IPS DF 4.7 (cell line): ENCODE results near the gene RAB35.
"Not testable (repeated sequence)": the region's sequence is repeated elsewhere in the genome, so short reads cannot be mapped to it uniquely, and the experiment has no call there.

Experiments
- DNase-seq: peaks from one replicate; pipeline ENCODE4 v3.0.0-alpha.2; 2013; ENCODE audit warnings: low spot score; ENCODE audit errors: extremely low read depth

RAB35 gene

DNA sequence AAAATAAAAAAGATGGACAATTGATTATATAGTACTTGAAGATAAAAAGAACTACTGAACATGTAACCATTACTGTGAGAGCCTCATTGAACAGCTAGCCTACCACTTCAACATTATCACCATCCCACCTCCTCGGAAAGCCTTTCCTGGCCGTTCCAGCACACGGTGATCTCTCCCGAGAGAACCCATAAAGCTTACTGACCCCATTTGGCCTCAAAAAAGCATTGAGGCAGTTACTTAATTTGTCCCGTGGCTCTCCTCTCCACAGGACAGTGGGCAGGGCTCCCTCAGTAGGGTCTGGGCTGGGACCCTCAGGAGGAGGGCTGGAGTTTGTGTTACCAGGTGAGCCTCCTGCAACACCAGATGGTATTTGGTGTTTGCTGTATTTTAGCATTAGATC, 55.8 kb downstream of the RAB35 start:
- DNase-seq, result no peak

DNA sequence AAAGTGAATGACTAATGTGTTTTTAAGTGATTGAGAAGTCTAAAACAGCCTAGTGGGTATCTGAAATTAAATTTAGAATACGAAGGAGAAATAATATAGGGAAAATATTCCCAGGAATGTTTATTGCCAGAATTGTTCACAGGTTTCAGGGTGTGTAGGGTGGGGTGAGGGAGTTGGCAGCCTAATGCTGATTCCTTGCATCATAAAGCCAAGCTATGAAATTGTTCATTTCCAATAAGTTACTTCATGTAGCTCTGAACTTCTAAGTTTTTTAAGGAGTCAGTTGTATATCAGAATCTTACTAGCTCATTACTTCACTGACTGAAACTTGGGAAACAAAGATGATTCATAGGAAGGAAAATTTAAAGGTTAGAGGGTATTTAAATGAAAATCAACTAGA, 56.4 kb downstream of the RAB35 start:
- DNase-seq, result no peak

DNA sequence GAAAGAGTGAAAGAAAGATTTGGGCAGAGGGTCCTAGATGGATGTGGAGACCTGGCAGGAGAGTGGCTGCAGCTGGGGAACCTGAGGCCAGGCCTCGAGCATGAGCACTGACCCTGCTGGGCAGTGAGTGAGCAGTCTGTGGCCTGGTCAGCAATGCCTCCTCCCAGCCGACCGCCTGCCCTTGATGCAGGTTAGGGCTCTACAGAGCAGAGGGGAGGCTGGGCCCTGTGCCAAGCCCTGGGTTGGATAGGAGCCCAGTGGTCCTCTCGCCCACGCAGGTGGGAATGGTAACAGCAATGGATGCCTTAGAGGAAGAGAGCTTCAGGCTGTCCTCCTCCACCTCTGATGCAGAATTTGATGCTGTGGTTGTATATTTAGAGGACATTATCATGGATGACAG, 59.8 kb downstream of the RAB35 start:
- DNase-seq, result no peak

DNA sequence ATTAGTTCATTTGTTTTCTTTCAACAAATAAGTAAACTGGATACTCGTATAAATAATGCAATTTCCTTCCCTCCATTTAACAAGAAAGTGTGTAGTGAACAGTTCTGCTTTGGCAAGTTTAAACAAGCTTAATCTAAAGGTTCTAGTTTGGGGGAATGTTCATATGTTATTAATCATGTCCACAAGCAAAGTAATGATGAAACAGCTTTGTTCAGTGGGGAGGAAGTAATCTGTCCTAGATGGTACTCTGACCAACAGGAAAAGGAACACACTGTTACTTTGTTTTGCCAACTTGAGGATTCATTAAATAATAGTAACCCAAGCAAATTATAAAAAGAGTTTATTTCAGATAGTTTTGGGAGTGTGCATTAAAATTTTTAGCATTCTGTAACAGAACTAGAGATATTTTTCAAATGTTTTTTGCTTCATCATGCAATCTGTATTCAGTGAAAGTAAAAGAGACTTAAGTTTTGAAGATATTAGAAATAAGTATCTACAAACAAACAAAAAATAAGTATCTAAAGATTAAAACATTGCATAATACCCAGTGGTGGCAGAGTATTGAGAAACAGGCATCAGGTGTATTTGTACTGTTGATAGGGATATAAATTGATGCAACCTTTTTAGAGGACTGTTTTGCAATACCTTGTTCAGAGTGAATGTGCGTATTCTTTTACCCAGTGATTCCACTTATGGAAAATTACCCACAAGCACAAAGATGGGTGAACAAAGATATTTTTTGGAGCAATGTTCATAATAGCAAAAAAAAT, 61.1 kb downstream of the RAB35 start:
- no peak for DNase-seq

DNA sequence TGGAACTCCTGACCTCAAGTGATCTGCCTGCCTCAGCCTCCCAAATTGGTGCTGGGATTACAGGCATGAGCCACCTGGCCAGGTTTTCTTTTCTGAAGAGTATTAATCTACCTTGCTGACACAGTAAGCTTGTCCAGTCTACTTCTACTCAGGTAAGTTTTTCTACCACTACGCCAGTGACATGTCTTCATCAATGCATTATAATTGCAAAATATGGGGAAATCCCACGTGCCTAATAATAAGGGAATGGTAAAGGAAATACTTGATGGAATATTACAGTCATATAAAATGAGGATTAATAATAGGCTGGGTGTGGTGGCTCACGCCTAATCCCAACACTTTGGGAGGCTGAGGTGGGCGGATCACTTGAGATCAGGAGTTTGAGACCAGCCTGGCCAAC, 62.3 kb downstream of the RAB35 start:
- no peak for DNase-seq

DNA sequence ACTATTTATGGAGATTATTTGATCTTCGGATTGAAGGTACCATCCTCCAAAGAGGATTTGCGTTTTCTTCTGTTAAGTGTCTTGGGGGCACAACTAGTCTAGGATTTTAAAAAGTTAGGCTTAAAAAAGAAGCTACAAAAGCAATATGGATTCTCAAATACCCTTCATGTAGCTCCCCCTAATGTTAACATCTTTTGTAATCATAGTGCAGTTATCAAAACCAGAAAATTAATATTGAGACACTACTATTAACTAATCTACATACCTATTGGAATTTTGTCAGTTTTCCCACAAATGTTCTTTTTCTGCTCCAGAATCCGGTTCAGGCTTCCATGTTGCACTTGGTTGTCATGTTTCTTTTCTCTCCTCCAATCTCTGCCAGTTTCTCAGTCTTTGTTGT, 65.0 kb downstream of the RAB35 start:
- DNase-seq, result no peak

DNA sequence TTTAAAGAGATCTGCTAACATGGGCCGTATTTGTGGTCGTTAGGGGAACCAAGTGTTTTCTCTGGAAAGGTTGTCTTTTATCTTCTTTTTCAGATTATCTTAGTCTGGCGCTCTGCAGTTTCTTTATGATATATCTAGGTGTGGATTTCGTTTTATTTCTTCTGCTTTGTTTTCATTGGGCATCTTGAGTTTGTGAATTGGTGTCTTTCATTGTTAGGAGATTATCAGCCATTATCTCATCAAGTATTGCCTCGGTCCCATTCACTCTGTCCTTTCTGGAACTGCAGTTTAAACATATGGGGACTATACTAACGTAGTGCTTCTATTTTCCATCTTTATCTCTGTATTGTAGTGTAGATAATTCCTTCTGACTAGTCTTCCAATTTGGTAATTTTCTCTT, 67.1 kb downstream of the RAB35 start:
- DNase-seq, result no peak

DNA sequence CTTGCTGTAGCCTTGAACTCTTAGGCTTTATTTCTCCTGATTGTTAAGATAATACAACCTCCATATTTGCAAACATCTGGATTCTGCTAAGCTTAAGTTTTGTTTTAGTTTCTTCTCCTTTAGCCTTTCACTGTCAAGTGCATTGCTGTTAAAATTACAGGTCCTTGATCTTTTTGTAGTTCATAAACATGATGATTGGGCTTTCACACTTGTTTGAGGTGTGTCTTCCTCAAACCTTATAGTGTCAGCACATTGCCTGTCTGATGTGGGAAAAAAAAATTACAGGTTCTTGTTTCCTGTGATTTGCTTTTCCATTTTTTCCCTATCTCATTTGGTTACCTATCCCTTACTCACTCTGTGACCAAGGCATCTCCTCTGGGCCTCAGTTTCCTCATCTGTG, 68.3 kb downstream of the RAB35 start:
- DNase-seq, result no peak

DNA sequence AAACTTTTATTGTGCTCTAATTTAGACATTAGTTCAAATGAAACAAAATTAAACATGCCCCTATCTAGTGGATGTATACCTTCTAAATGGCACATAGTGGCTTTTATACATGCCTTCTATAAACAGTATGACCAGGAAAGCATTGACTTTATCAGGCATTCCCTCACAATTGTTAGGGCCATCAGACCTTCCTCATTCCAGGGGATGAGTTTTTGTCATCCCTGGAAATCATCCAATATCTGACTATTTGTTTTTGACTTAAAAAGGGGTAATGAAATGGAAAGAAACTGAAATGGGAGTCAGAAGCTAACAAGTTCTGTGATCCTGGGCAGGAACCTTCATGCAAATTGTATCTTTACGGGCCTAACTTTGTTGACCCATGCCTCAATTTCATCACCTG, 69.5 kb downstream of the RAB35 start:
- DNase-seq, result no peak

DNA sequence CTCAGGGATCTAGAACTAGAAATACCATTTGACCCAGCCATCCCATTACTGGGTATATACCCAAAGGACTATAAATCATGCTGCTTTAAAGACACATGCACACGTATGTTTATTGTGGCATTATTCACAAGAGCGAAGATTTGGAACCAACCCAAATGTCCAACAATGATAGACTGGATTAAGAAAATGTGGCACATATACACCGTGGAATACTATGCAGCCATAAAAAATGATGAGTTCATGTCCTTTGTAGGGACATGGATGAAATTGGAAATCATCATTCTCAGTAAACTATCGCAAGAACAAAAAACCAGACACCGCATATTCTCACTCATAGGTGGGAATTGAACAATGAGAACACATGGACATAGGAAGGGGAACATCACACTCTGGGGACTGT, 71.2 kb downstream of the RAB35 start:
- DNase-seq, result not testable (repeated sequence)
